Measurements from ENCODE around the gene DNAJB6. TPM values are rescaled to one million over a fixed set of nuclear protein-coding genes. Genes with fewer than 3 reads are reported as not detected.
"Not testable (repeated sequence)": the region's sequence is repeated elsewhere in the genome, so short reads cannot be mapped to it uniquely, and the experiment has no call there.

Gene DNAJB6
- total RNA-seq, 1 experiment from 2014 or later, result 101 TPM

- no peak for DNase-seq (ENCODE audit: extremely low read depth, low read depth)
Observed at GRCh38 chr7:157437519-157438061, 100.8 kb downstream of the DNAJB6 start.

DNA sequence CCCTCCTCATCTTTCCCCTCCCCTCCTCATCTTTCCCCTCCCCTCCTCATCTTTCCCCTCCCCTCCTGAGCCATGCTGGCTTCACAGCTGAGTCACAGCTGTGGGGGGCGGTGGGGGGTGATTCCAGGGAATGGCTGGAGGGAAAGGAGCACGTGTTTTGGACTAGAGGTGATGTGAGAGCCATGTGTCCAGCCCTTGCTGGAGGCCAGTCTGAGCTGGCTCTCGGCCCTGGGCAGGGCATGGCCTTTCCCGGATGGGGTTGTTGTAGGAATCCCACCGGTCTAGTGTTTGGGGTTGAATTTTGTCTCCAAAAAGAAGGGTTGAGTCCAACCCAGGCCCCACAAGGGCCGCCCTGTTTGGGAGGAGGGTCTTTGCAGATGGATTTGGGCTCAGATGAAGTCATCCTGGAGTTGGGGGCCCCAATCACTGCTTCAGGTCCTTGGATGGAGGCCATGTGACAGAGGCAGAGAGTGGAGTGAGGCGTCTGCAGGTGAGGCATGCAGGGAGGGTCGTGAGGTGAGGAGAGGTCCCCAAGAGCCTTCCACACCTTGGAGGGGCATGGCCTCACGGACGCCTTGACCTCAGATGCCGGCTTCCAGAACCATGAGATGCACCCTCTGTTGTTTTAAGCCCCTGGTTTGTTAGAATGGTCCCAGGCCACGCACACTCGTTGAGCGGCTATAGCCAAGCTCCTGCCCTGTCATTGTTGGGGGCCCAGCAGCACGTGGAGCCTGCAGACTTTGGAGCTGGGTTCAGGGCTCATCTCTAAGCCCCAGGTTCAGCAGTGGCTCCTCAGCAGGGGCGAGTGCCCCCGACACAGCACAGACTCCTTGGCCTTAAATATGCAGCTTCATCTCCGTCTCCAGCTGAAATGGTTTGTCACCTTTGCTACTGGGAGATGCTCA is 101.6 kb downstream of the DNAJB6 start:
- no peak for DNase-seq (ENCODE audit: extremely low read depth, low read depth)

DNA sequence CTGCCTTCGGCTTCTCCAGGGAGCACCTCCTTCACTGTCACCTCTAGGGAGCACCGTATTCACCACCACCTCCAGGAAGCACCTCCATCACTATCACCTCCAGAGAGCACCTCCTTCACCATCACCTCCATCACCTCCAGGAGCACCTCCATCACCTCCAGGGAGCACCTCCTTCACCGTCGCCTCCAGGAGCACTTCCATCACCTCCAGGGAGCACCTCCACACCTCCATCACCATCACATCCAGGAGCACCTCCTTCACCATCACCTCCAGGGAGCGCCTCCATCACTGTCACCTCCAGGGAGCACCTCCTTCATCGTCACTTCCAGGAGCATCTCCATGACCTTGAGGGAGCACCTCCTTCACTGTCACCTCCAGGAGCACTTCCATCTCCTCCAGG is 102.3 kb downstream of the DNAJB6 start:
- DNase-seq (ENCODE audit: extremely low read depth, low read depth), result no peak

DNA sequence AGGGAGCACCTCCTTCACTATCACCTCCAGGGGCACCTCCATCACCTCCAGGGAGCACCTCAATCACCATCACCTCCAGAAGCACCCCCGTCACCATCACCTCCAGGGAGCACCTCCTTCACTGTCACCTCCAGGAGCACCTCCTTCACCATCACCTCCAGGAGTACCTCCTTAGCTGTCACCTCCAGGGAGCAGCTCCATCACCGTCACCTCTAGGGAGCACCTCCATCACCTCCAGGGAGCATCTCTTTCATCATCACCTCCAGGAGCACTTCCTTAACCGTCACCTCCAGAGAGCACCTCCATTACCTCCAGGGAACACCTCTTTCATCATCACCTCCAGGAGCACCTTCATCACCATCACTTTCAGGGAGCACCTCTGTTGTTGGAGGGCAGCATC is 103.0 kb downstream of the DNAJB6 start:
- DNase-seq (ENCODE audit: extremely low read depth, low read depth), result no peak

DNA sequence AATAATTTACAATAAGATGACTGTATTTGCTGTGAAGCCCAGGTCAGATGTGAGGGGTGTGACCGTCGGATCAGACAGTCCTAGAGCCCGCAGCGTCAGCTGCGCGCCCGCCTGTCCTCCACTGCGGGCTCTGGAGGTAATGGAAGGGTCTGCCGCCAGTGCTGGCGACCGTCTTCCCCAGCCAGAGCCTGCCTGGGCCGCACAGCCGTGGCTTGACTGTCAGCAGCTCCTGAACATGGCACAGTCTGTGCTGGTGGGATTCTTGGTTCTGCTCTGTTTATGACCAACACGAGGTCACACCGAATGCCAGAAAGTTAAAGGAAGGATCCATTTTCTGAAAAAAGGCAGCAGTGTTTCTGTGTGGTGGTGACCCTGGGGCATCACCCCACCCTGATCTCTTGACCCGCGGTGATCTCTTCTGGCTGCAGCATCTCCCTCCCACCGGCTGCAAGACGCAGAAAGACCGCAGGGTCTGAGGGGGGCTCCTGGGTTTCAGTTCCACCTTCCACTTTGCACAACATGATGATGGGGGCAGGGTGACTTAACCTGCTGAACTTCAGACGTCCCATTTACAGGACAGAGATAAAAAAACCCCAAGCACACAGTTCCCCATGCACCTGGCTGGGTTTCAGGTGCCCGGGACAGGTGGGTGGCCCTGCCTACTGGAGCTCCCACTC is 103.7 kb downstream of the DNAJB6 start:
- no peak for DNase-seq (ENCODE audit: extremely low read depth, low read depth)

- DNase-seq (ENCODE audit: extremely low read depth, low read depth), result no peak
Observed at GRCh38 chr7:157441023-157441399, 104.2 kb downstream of the DNAJB6 start.

GRCh38 chr7:157442456-157442855 is 105.7 kb downstream of the DNAJB6 start:
- DNase-seq (ENCODE audit: extremely low read depth, low read depth), result no peak

- no peak for DNase-seq (ENCODE audit: extremely low read depth, low read depth)
Observed at GRCh38 chr7:157442993-157443831, 106.4 kb downstream of the DNAJB6 start.

- no peak for DNase-seq (ENCODE audit: extremely low read depth, low read depth)
Observed at GRCh38 chr7:157444011-157444842, 107.4 kb downstream of the DNAJB6 start.

GRCh38 chr7:157444843-157445135 is 108.0 kb downstream of the DNAJB6 start:
- no peak for DNase-seq (ENCODE audit: extremely low read depth, low read depth)

DNA sequence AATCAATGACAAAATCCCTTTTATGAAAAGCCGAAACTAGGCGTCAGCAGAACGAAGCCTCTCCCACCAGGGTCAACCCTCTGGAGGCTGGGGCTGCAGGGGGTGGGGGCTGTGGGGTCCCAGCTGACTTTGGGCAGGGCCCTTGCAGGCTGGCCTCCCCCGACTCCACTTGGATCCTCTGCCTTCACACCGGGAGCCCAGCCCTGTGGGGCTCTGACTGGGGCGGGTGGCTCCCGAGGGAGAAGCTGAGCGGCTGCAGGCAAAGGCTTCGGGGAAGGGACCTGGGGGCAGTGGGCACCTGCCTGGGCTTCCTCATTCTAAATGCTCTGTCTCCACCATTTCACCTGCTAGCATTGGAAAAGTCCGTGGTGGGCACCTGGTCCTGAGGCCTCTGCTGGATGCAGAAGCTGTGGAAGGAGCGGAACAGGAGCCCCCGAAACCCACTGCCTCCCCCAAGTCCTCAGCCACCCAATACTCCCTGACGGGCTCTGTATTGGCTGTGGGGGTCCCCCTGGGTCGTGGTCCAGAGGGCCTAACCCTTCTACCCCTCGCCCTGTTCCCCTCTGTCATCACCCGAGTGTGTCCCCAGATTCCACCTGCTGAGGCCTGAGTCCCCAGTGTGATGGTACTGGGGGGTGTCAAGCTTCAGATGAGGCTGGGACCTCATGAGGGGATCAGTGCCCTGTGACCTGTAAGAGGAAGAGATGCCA is 108.6 kb downstream of the DNAJB6 start:
- no peak for DNase-seq (ENCODE audit: extremely low read depth, low read depth)

GRCh38 chr7:157445956-157446295 is 109.1 kb downstream of the DNAJB6 start:
- no peak for DNase-seq (ENCODE audit: extremely low read depth, low read depth)

DNA sequence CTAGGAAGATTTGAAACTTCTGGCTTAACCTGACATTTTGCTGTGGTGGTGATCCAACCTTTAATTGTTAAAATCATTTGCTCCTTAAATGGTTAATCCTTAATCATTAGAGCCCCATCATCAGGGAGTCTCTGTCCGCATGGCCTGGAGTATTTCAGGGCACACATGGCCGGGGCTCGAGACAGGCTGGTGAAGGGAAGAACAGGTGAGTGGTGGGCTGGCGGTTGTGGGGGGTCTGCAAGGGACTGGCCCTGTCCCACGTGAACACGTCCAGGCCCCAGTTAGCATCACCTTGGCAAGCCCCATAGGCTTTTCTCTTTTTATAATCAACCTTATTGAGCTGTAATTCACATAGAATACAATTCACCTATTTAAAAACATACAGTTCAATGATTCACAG is 109.5 kb downstream of the DNAJB6 start:
- no peak for DNase-seq (ENCODE audit: extremely low read depth, low read depth)

DNA sequence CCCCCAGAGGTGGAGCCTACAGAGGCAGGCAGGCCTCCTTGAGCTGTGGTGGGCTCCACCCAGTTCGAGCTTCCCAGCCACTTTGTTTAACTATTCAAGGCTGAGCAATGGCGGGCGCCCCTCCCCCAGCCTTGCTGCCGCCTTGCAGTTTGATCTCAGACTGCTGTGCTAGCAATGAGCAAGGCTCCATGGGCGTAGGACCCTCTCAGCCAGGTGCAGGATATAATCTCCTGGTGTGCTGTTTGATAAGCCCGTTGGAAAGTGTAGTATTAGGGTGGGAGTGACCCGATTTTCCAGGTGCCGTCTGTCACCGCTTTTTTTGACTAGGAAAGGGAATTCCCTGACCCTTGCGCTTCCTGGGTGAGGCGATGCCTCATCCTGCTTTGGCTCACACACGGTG is 117.2 kb downstream of the DNAJB6 start:
- DNase-seq (ENCODE audit: extremely low read depth, low read depth), result not testable (repeated sequence)

DNA sequence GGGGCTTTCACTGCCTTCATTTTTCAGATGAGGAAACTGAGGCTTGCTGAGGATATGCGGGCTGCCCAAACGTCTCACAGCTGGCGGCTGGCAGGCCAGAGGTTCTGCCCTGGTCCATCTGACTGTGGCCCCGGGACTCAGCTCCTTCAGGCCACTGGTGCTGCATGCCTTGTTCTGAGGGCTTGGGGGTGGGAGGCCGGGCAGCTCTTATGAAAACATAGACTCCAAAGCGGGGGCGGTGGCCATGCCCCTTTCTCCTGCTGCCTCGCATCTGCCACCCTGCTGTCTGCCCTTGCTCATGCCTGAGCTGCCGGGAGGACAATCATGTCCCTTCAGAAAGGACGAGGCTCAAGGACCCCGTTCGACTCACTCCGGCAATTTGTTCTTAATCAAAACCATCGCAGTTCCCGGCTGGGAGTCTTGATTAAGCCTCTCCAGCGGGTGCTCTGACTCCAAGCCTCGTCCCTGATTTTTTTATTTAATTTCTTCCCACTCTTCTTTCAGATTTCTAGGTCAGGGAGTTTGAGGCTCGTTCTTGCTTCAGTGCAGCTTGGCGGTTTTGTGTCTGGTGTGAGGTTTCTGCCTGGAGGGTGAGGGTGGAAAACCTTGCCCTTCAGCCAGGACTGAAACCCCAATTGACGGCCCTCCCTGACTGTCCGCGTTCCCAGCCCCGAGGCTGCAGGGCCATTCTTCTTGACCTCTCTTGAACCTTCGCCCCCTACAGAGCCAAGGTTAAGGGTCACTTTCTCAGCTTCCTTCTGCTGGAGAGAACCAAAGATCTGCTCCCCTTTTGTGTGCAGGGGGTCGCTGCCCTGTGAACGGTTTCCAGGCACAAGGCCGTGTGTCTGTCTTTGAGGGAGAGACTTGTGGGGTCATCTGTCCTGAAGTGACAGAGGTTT is 120.8 kb downstream of the DNAJB6 start:
- no peak for DNase-seq (ENCODE audit: extremely low read depth, low read depth)

DNA sequence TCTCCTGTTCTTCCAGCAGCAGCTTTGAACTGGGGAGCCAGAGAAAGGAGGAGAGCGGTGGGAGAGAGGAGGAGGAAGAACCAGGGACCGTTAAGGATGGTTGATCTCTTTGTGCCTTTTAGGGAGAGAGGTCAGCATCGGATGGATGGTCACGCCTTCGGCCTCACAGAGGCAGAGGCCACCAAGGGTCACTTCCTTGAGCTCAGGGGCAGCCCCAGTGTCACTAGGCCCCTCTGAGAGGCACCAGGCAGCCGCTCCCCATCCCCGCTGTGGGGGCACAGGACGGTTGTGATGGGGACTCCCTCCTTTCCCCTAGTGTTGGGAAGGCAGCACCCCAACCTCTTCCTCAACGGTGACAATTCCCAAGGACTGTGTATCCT is 121.4 kb downstream of the DNAJB6 start:
- no peak for DNase-seq (ENCODE audit: extremely low read depth, low read depth)

DNA sequence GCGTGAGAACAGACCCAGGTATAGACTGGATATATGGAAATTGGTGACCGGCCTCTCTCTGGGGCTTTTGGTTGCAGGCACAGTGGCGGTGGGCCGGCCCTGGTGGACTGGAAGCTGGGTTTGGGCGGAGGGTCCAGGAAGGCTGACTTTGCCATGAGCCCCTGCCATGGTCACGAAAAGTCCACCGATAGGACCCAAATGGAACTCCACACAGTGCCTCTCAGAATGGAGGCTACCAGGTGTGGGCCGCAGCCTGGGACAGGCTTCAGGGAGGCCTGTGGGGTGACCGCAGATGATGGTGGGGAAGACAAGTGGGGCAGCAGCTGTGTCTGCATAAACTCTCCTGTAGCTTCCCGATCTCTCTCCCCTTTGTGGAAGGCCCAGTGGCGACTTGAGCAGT is 123.2 kb downstream of the DNAJB6 start:
- DNase-seq (ENCODE audit: extremely low read depth, low read depth), result no peak

- no peak for DNase-seq (ENCODE audit: extremely low read depth, low read depth)
Observed at GRCh38 chr7:157460721-157461120, 123.9 kb downstream of the DNAJB6 start.

Measured in NCI-H460 (cell line).